Naive B cell (primary cell): ENCODE measurements around the gene TRIM16. TPM values are rescaled to one million over a fixed set of nuclear protein-coding genes. Genes with fewer than 3 reads are reported as not detected.

ENCODE experiments used
- polyA plus RNA-seq, 6 donors: library from polyadenylated mRNA; unstranded; fragments of 300-500 nt; fragmentation: Illumina TruSeq; gene quantifications; one replicate each; pipeline ENCODE4 v1.2.3, GENCODE V29; 2021; ENCODE audit warnings: low read depth in 6 of 6

Gene TRIM16
- polyA plus RNA-seq, 6 donors from 2014 or later, result 2.0 to 6.7 (median 4.3) TPM; not detected in 1

Other genes with a start within 250 kb of the TRIM16 start
- gene CDRT4, start 216.7 kb downstream of the TRIM16 start, polyA plus RNA-seq, result 1 to 10 TPM in 1 of 6 donors, under 1 TPM in 1, not detected in 4; 0.37 to 1.7 TPM
- gene TVP23C, start 120.8 kb downstream of the TRIM16 start, polyA plus RNA-seq, result 1 to 10 TPM; 3.3 to 6.2 (median 5.3) TPM
- not detected for gene FBXW10B, start 64.6 kb downstream of the TRIM16 start, polyA plus RNA-seq
- gene ZNF286A, start 15.4 kb upstream of the TRIM16 start, polyA plus RNA-seq, result 10 to 100 TPM in 5 of 6 donors, 1 to 10 TPM in 1; 9.6 to 17.0 (median 14.5) TPM
- gene TBC1D26, start 48.0 kb upstream of the TRIM16 start, polyA plus RNA-seq, result not detected